PFSK-1 (cell line): Measurements from ENCODE around the gene LIPC.

Experiments used
- FOXP2 ChIP-seq: optimal IDR thresholded peaks from 2 replicates; pipeline ENCODE3; 2011; ENCODE audit warnings: borderline replicate concordance, control low read depth, inconsistent platforms; ENCODE audit not compliant: insufficient read depth; ENCODE audit errors: extremely low read length, extremely low read depth
- POLR2AphosphoS5 ChIP-seq: IDR thresholded peaks from 2 replicates; pipeline ENCODE4 v1.6.1; 2012; ENCODE audit warnings: low read depth, mild to moderate bottlenecking, control low read depth, low read length, moderate library complexity
- SIN3A ChIP-seq: IDR thresholded peaks from 2 replicates; pipeline ENCODE4 v1.6.1; 2012; ENCODE audit warnings: mild to moderate bottlenecking, low read length, moderate library complexity, borderline replicate concordance; ENCODE audit not compliant: insufficient read depth
- TAF1 ChIP-seq: IDR thresholded peaks from 2 replicates; pipeline ENCODE4 v1.6.1; 2012; ENCODE audit warnings: low read length, control low read depth, borderline replicate concordance; ENCODE audit not compliant: insufficient read depth
- TF ChIP-seq, protein P1 (sequence below), 2 experiments: IDR thresholded peaks; 2 replicates each; pipeline versions ENCODE4 v1.6.1 to v1.8.0; 2011 to 2012; ENCODE audit warnings: low read depth in 2 of 2, low read length in 2 of 2, control low read depth in 1 of 2, inconsistent platforms in 1 of 2, mild to moderate bottlenecking in 1 of 2, moderate library complexity in 1 of 2; ENCODE audit not compliant: insufficient read depth in 1 of 2

Gene LIPC

DNA sequence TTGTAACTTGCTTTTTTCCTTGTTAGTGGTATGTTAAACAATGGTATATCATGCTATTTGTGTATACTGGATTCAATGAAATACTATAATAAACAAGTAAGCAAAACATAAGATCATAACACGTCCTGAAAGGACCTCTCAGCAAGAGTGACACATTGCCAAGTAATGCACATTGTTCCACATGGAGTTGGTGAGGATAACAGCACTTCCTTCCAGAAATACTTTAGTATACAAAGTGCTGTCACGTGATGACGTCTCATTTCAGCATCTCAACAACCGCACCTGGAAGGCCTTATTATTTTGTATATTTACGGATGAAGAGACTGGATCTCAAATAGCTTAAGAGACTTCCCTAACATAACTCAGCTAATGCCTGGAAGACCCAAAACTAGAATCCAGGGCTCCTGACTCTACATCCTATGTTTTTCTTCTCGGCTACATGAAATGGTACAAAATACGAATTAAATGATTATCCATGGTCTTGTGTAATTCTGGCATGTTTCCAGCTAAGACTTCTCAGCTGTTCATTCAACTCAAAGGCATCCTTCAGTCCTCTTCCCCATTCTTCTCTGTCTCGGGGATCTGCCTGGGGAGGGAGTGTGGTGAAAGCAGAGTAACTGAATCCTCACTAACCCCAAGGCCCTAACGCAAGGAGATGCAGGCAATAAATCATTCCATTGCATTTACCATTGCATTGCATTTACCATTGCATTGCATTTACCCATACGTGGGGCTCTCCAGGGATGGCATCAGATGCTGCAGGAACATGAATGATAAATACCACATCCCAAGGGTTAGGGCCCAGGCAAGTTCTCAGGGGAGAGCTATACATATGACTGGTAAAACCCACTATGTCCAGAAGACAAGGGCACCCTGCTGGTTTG lies 79.2 kb downstream of the LIPC start:
- TF ChIP-seq, protein P1, sequence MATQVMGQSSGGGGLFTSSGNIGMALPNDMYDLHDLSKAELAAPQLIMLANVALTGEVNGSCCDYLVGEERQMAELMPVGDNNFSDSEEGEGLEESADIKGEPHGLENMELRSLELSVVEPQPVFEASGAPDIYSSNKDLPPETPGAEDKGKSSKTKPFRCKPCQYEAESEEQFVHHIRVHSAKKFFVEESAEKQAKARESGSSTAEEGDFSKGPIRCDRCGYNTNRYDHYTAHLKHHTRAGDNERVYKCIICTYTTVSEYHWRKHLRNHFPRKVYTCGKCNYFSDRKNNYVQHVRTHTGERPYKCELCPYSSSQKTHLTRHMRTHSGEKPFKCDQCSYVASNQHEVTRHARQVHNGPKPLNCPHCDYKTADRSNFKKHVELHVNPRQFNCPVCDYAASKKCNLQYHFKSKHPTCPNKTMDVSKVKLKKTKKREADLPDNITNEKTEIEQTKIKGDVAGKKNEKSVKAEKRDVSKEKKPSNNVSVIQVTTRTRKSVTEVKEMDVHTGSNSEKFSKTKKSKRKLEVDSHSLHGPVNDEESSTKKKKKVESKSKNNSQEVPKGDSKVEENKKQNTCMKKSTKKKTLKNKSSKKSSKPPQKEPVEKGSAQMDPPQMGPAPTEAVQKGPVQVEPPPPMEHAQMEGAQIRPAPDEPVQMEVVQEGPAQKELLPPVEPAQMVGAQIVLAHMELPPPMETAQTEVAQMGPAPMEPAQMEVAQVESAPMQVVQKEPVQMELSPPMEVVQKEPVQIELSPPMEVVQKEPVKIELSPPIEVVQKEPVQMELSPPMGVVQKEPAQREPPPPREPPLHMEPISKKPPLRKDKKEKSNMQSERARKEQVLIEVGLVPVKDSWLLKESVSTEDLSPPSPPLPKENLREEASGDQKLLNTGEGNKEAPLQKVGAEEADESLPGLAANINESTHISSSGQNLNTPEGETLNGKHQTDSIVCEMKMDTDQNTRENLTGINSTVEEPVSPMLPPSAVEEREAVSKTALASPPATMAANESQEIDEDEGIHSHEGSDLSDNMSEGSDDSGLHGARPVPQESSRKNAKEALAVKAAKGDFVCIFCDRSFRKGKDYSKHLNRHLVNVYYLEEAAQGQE (IDR thresholded peaks at IDR 0.05; ENCODE audit: insufficient read depth in 1 of 2, low read depth in 2 of 2, low read length in 2 of 2): no peak
- TF ChIP-seq FOXP2 (no peak), TAF1 (no peak), SIN3A (no peak), POLR2AphosphoS5 (no peak)

DNA sequence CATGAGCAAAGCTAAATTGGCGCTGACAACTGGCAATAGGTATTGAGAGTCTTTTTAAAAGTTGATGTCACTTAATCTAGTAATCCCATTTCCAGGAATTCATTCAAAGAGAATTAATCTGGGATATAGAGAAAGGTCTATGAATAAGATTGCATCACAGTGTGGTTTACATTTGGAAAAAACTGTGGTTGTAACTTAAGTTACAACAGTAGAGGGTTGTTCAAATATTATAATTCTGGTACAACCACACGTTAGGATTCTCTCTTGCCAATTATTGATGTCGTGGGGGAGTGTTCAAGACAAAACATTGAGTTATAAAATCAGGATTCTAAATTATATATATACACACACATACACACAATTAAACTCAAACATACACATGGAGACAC lies 79.8 kb downstream of the LIPC start:
- TF ChIP-seq SIN3A: no peak
- TF ChIP-seq TAF1: no peak
- no peak for TF ChIP-seq POLR2AphosphoS5
- TF ChIP-seq FOXP2: no peak
- TF ChIP-seq, protein P1 (IDR thresholded peaks at IDR 0.05; ENCODE audit: insufficient read depth in 1 of 2, low read depth in 2 of 2, low read length in 2 of 2): no peak

DNA sequence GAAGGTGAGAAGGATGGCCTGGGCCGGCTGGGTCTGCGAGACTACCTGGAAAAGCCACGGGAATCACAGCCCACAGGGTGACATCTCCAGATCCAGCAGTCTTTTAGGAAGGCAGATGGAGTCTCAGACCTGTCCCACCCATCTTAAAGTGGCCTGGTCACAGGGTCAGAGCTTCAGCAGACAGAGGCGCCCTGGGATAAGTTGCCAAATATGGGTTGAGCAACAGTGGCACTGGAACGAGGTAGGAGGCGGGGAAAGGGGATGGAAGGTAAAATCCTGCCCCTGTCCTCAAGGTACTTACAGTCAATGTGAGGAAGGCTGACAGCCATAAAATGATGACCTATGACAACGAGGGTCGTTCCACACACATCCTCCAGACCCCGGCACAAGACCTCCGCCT lies 80.7 kb downstream of the LIPC start:
- TF ChIP-seq TAF1 (no peak), SIN3A (no peak), POLR2AphosphoS5 (no peak), FOXP2 (no peak)
- TF ChIP-seq, protein P1 (IDR thresholded peaks at IDR 0.05; ENCODE audit: insufficient read depth in 1 of 2, low read depth in 2 of 2, low read length in 2 of 2): no peak

DNA sequence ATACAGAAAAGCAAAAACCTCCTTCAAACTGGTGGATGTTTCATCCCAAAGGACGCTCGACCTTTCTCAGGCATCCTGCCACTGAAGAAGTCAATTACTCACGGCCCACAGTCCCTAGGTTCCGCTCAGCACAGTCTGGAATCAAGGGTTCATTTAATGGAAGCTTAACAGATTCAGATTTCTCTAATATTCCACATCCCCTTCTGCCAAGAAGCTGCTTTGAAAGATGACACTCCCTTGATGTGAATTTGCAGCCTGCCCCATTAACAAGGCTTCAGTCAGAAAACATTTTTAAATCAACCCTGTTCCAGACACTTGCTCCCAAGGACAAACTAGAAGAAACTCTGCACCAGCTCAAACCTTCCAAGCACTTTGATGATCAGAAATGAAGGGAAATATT lies 81.2 kb downstream of the LIPC start:
- TF ChIP-seq SIN3A (no peak), POLR2AphosphoS5 (no peak), FOXP2 (no peak), TAF1 (no peak)
- TF ChIP-seq, protein P1 (IDR thresholded peaks at IDR 0.05; ENCODE audit: insufficient read depth in 1 of 2, low read depth in 2 of 2, low read length in 2 of 2): no peak
